H1 (cell line): Measurements from ENCODE around the gene ALKBH3. TPM values are rescaled to one million over a fixed set of nuclear protein-coding genes. Genes with fewer than 3 reads are reported as not detected.

Experiments used
- CTCF ChIA-PET: fragments of 300-600 bp; sonication (Branson Sonifier 250); formaldehyde crosslinking; loops from one replicate; lab custom pipeline; 2021; ENCODE audit not compliant: partially characterized antibody; lab: Charles Lee
- POLR2A ChIA-PET: fragments of 300-600 bp; sonication (Branson Sonifier 250); formaldehyde crosslinking; loops from one replicate; lab custom pipeline; 2021; ENCODE audit warnings: inconsistent platforms; ENCODE audit not compliant: partially characterized antibody; lab: Charles Lee
- DNase-seq, 2 experiments: peaks; one replicate each; pipeline versions ENCODE4 v3.0.0 to v3.0.0-alpha.2; 2010 to 2022; ENCODE audit warnings: low spot score in 2 of 2, low read depth in 1 of 2, mixed read lengths in 1 of 2
- FAIRE-seq: peaks from 2 replicates; lab custom pipeline; 2011; peaks lifted over from hg19 to GRCh38; lab: Jason Lieb, UNC
- H2AFZ ChIP-seq: 2 replicates; pipeline ENCODE4 v1.8.1; 2012; ENCODE audit warnings: low read length, inconsistent platforms
- H2AK5ac ChIP-seq: 2 replicates; pipeline ENCODE4 v1.6.1; 2013; ENCODE audit warnings: low read depth, low read length
- H2BK120ac ChIP-seq: replicated peaks from 2 replicates; pipeline ENCODE3; 2013; ENCODE audit warnings: low read depth, low read length, inconsistent platforms
- H2BK12ac ChIP-seq: 2 replicates; pipeline ENCODE4 v1.6.1; 2013; ENCODE audit warnings: low read depth, low read length
- H2BK15ac ChIP-seq: 2 replicates; pipeline ENCODE4 v1.6.1; 2013; ENCODE audit warnings: low read length
- H2BK20ac ChIP-seq: 2 replicates; pipeline ENCODE4 v1.6.1; 2013; ENCODE audit warnings: low read length
- H2BK5ac ChIP-seq: 2 replicates; pipeline ENCODE4 v1.6.1; 2013; ENCODE audit warnings: low read depth, low read length
- H3K14ac ChIP-seq: 2 replicates; pipeline ENCODE4 v1.6.1; 2013; ENCODE audit warnings: inconsistent platforms; ENCODE audit not compliant: insufficient read length
- H3K18ac ChIP-seq: 2 replicates; pipeline ENCODE4 v1.6.1; 2013; ENCODE audit warnings: low read length; ENCODE audit errors: extremely low read depth
- H3K23ac ChIP-seq: 2 replicates; pipeline ENCODE4 v1.6.1; 2013; ENCODE audit warnings: inconsistent platforms; ENCODE audit not compliant: insufficient read length
- H3K23me2 ChIP-seq: 2 replicates; pipeline ENCODE4 v1.6.1; 2013; ENCODE audit warnings: low read depth, low read length
- H3K27ac ChIP-seq: 2 replicates; pipeline ENCODE4 v1.6.1; 2011; ENCODE audit warnings: low read depth, low read length, inconsistent platforms
- H3K27me3 ChIP-seq, 4 experiments: replicated peaks in 1 of 4; 1 replicate in 1 of 4; 2 replicates in 3 of 4; pipeline versions ENCODE4 v1.6.1 to v1.8.1; 2011 to 2013; ENCODE audit warnings: low read length in 3 of 4, mild to moderate bottlenecking in 3 of 4, inconsistent platforms in 2 of 4, mixed read lengths in 2 of 4, moderate library complexity in 1 of 4; ENCODE audit not compliant: control insufficient read depth in 3 of 4, insufficient read depth in 3 of 4; ENCODE audit errors: extremely low read depth in 1 of 4
- H3K36me3 ChIP-seq, 4 experiments: 2 replicates each; pipeline versions ENCODE4 v1.6.1 to v1.8.1; 2011 to 2013; ENCODE audit warnings: mild to moderate bottlenecking in 4 of 4, low read length in 3 of 4, moderate library complexity in 2 of 4, control low read depth in 1 of 4, inconsistent platforms in 1 of 4; ENCODE audit not compliant: insufficient read depth in 4 of 4, control insufficient read depth in 2 of 4
- H3K4ac ChIP-seq: replicated peaks from 2 replicates; pipeline ENCODE3; 2013; ENCODE audit warnings: low read length, low read depth, mixed read lengths, inconsistent platforms; ENCODE audit not compliant: insufficient read length
- H3K4me1 ChIP-seq, 4 experiments: replicated peaks in 1 of 4; 1 replicate in 1 of 4; 2 replicates in 3 of 4; pipeline versions ENCODE4 v1.6.1 to v1.8.1; 2011 to 2013; ENCODE audit warnings: low read length in 3 of 4, inconsistent platforms in 2 of 4, mixed read lengths in 1 of 4; ENCODE audit not compliant: insufficient read depth in 4 of 4, control insufficient read depth in 3 of 4
- H3K4me2 ChIP-seq, 2 experiments: 2 replicates each; pipeline versions ENCODE4 v1.6.1 to v1.8.1; 2011 to 2013; ENCODE audit warnings: low read depth in 2 of 2, low read length in 2 of 2, control low read depth in 1 of 2, inconsistent platforms in 1 of 2, mild to moderate bottlenecking in 1 of 2; ENCODE audit not compliant: insufficient read depth in 1 of 2
- H3K4me3 ChIP-seq, 4 experiments: fragments of 200-600, 300-600 bp in 1 of 4; sonication (generic), shearing (Covaris generic), sonication (Bioruptor Twin) in 1 of 4; 2 replicates each; pipeline versions ENCODE4 v1.5.1 to v1.8.1; 2011 to 2016; ENCODE audit warnings: low read length in 4 of 4, low read depth in 3 of 4, control low read depth in 2 of 4, inconsistent platforms in 2 of 4, mild to moderate bottlenecking in 2 of 4, mixed read lengths in 1 of 4, moderate library complexity in 1 of 4; ENCODE audit not compliant: insufficient read depth in 2 of 4; ENCODE audit errors: extremely low read depth in 1 of 4
- H3K56ac ChIP-seq: replicated peaks from 2 replicates; pipeline ENCODE3; 2013; ENCODE audit warnings: low read depth, mild to moderate bottlenecking, mixed read lengths, low read length, inconsistent platforms; ENCODE audit not compliant: insufficient read length
- H3K79me1 ChIP-seq: 2 replicates; pipeline ENCODE4 v1.6.1; 2013; ENCODE audit warnings: low read depth, low read length, control low read depth
- H3K79me2 ChIP-seq, 2 experiments: 2 replicates each; pipeline versions ENCODE4 v1.6.1 to v1.8.1; 2012 to 2013; ENCODE audit warnings: low read length in 2 of 2, mild to moderate bottlenecking in 2 of 2, inconsistent platforms in 1 of 2; ENCODE audit not compliant: insufficient read depth in 2 of 2, control insufficient read depth in 1 of 2
- H3K9ac ChIP-seq, 4 experiments: replicated peaks in 1 of 4; 1 replicate in 1 of 4; 2 replicates in 3 of 4; pipeline versions ENCODE4 v1.6.1 to v1.8.1; 2011 to 2013; ENCODE audit warnings: low read depth in 3 of 4, low read length in 3 of 4, control low read depth in 2 of 4, mild to moderate bottlenecking in 2 of 4, moderate library complexity in 2 of 4, inconsistent platforms in 1 of 4; ENCODE audit errors: extremely low read depth in 1 of 4
- H3K9me3 ChIP-seq, 2 experiments: 2 replicates each; pipeline versions ENCODE4 v1.6.1 to v1.8.1; 2012 to 2013; ENCODE audit warnings: mild to moderate bottlenecking in 2 of 2, moderate library complexity in 2 of 2, control low read depth in 1 of 2, inconsistent platforms in 1 of 2, low read depth in 1 of 2, low read length in 1 of 2, mixed read lengths in 1 of 2; ENCODE audit not compliant: insufficient read depth in 2 of 2
- H4K20me1 ChIP-seq, 2 experiments: replicated peaks in 1 of 2; 2 replicates each; pipeline versions ENCODE3 to v1.8.1; 2011 to 2013; ENCODE audit warnings: inconsistent platforms in 2 of 2, low read length in 2 of 2, mild to moderate bottlenecking in 1 of 2; ENCODE audit not compliant: insufficient read depth in 2 of 2, control insufficient read depth in 1 of 2
- H4K5ac ChIP-seq: 2 replicates; pipeline ENCODE4 v1.6.1; 2013; ENCODE audit warnings: low read length, low read depth, mixed read lengths, inconsistent platforms; ENCODE audit not compliant: insufficient read length
- H4K8ac ChIP-seq: 2 replicates; pipeline ENCODE4 v1.8.0; 2013; ENCODE audit warnings: mild to moderate bottlenecking, moderate library complexity, low read length, inconsistent platforms; ENCODE audit not compliant: insufficient read depth; ENCODE audit errors: extremely low read depth
- H4K91ac ChIP-seq: replicated peaks from 2 replicates; pipeline ENCODE3; 2013; ENCODE audit warnings: low read length, mixed read lengths, inconsistent platforms; ENCODE audit not compliant: insufficient read length
- EZH2 ChIP-seq: fragments of 200-600 bp; sonication (generic); IDR thresholded peaks from 2 replicates; pipeline ENCODE4 v1.7.1; 2012; ENCODE audit warnings: low read depth, mild to moderate bottlenecking, moderate library complexity, low read length, inconsistent platforms; ENCODE audit not compliant: severe bottlenecking
- FOSL1 ChIP-seq: IDR thresholded peaks from 2 replicates; pipeline ENCODE4 v1.6.1; 2011; ENCODE audit warnings: mild to moderate bottlenecking, low read depth, low read length, moderate library complexity; ENCODE audit not compliant: insufficient read depth
- RNF2 ChIP-seq: fragments of 200-900, 300-1000 bp; sonication (generic); IDR thresholded peaks from 2 replicates; pipeline ENCODE4 v1.7.1; 2016; ENCODE audit warnings: borderline replicate concordance, low read depth, mild to moderate bottlenecking, antibody characterized with exemption, low read length; ENCODE audit not compliant: poor library complexity, severe bottlenecking; ENCODE audit errors: missing control alignments
- SUZ12 ChIP-seq: fragments of 200-600 bp; sonication (generic); IDR thresholded peaks from 2 replicates; pipeline ENCODE4 v1.6.1; 2012; ENCODE audit warnings: mild to moderate bottlenecking, inconsistent platforms, low read length, moderate library complexity, mixed read lengths
- WGBS, 2 experiments: shearing (Covaris generic) in 1 of 2; methylation state at CpG; one replicate each; pipeline versions ENCODE4 v1.1.6 to v1.1.7; 2013 to 2015; ENCODE audit warnings: low lambda C conversion rate in 2 of 2, mixed read lengths in 2 of 2, inconsistent platforms in 1 of 2, low coverage in 1 of 2, missing lambda C conversion rate in 1 of 2; ENCODE audit not compliant: insufficient replicate concordance in 2 of 2, insufficient coverage in 1 of 2, insufficient read length in 1 of 2; ENCODE audit errors: extremely low coverage in 1 of 2, missing lambda C conversion rate in 1 of 2; 5-methylcytosine and 5-hydroxymethylcytosine counted together
- polyA plus RNA-seq, 7 experiments: library from polyadenylated mRNA; depleted of rRNA in 3 of 7; stranded (reverse) in 5 of 7; unstranded in 2 of 7; fragments of >200 nt in 5 of 7; fragments of 200-250 nt in 2 of 7; gene quantifications; 1 replicate in 5 of 7; 2 replicates in 1 of 7; 4 replicates in 1 of 7; pipeline versions ENCODE4 v1.2.1 to v1.2.3, GENCODE V29; 2011 to 2013; ENCODE audit warnings: missing spikeins in 2 of 7, mixed read lengths in 2 of 7
- total RNA-seq: library from RNA; stranded (reverse); fragmentation: NEBNext Ultra II Directional; extraction: Animal tissue kit (Norgen Biotek cat#: 25700); gene quantifications from 2 replicates; pipeline ENCODE4 v1.2.1, GENCODE V29; 2021

Gene ALKBH3
- total and polyA plus RNA-seq, 2 of the 8 experiments (the other 6 are each of a cell fraction or from before 2014, with no cell fraction given), result 10.5 to 11.4 TPM

DNA sequence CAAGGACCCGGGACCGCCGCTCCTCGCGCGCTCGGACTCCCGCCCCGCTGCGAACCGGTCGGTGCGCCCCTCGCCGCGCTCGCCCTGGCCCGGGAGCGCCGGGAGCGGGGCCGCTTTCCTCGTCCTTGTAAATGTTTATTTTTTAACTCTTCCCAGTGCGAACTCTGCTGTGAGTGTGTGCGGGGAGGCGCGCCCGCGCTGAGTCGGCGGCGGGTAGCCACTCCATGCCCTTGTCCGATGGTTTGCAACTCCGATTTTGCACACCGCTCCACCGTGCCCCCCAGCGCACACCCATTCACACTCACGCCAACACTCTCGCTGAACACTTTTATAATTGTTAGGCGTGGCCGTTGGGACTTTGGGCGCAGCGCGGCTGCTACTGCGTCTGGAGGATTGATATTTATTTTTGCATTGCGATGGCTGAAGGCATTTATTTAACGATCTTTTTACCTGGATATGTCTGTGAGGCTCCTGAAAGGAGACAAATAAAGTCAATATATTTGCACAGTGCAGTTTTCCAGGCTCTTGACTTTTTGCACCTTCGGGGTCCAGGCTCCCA lies 62.8 kb downstream of the ALKBH3 start:
- Histone ChIP-seq H3K36me3 (no peaks in the 10 kb centered on the region), H3K27ac (no peak overlapping the region), H3K23me2 (peaks cover 22% of the 10 kb centered on the region; the same call in 1 of the 2 replicates), H2AFZ (no peak overlapping the region), H2BK15ac (no peak overlapping the region), H3K4me1 (peaks cover 0 to 13% (median 8%) of the 10 kb centered on the region in 4 experiments; a peak in 5 of 7 replicates), H3K18ac (no peak overlapping the region), H4K8ac (peak overlapping the region; percentile 1; the same call in 1 of the 2 replicates), H3K56ac (no peak overlapping the region), H4K5ac (no peak overlapping the region), H3K4me3 (peak overlapping the region; percentile 38 to 75 (median 52)), H4K20me1 (peaks cover 0 to 3% of the 10 kb centered on the region in 2 experiments), H3K14ac (no peak overlapping the region), H3K9me3 (no peaks in the 10 kb centered on the region), H3K23ac (no peak overlapping the region), H3K4me2 (peak overlapping the region; percentile 75 to 97), H2AK5ac (no peak overlapping the region), H2BK20ac (no peak overlapping the region), H2BK12ac (no peak overlapping the region), H3K4ac (no peak overlapping the region), H2BK5ac (no peak overlapping the region), H2BK120ac (no peak overlapping the region), H3K27me3 (peaks cover 25 to 56% (median 45%) of the 10 kb centered on the region in 4 experiments), H3K79me1 (no peaks in the 10 kb centered on the region), H3K9ac (no peak overlapping the region), H3K79me2 (no peaks in the 10 kb centered on the region), H4K91ac (no peak overlapping the region)
- TF ChIP-seq RNF2 (peak; percentile 53), EZH2 (peak; percentile 86), FOSL1 (no peak), SUZ12 (peak; percentile 81; the same call in 1 of the 2 replicates)
- no peak for DNase-seq
- ChIA-PET POLR2A (interaction anchor here (0.9 to 2.7 kb wide), 10 partner anchors 11 to 67 kb away, joined by 3 to 13 read pairs (median 6); no protein-coding TSS in a partner anchor), CTCF (interaction anchor here (0.7 to 11.4 kb wide), 10 partner anchors 11 to 98 kb away, joined by 3 to 140 read pairs (median 56); no protein-coding TSS in a partner anchor)
- FAIRE-seq, result no peak
- 5% methylated on average over 35 of the region's 48 CpGs; no CpG with 5 or more reads in 1 of the 2 experiments for WGBS, 2 experiments
